ENCODE results near the gene IL33. TPM values are rescaled to one million over a fixed set of nuclear protein-coding genes. Genes with fewer than 3 reads are reported as not detected.

IL33 gene
- total RNA-seq, 1 experiment from 2014 or later, result not detected

GRCh38 chr9:6188906-6189305, 26.7 kb upstream of the IL33 start:
- POLR2A ChIA-PET, result no interaction called here

More at GRCh38 chr9:6188906-6189305, 26.7 kb upstream of the IL33 start:
- BruUV-seq (replicated peaks), result no TSS peak
- H2AFZ ChIP-seq (ENCODE audit: low read depth, low read length, poor library complexity, severe bottlenecking), result no peak overlapping the region
- no peaks in the 10 kb centered on the region for H3K4me1 ChIP-seq (ENCODE audit: control insufficient read depth in 1 of 2, insufficient read depth in 2 of 2, low read length in 2 of 2)
- ChIA-PET CTCF (no interaction called here), RAD21 (ENCODE audit: low non-redundant PET in 1 of 2, low total read pairs in 2 of 2, uncharacterized antibody in 2 of 2, unreplicated experiment in 2 of 2) (no interaction called here)
- no peak for TF ChIP-seq ZFX (IDR thresholded peaks at IDR 0.05)
- TF ChIP-seq ZNF274 (IDR thresholded peaks at IDR 0.05; ENCODE audit: low read depth, low read length), result no peak
- no peak for TF ChIP-seq ELF1 (IDR thresholded peaks at IDR 0.05; ENCODE audit: borderline replicate concordance, low read depth)
- no peak for TF ChIP-seq JUND (IDR thresholded peaks at IDR 0.05)
- TF ChIP-seq POLR2AphosphoS5 (IDR thresholded peaks at IDR 0.05; ENCODE audit: low read depth, low read length), result no peak
- TF ChIP-seq REST (IDR thresholded peaks at IDR 0.05; ENCODE audit: low read depth), result no peak
- TF ChIP-seq EZH2 (IDR thresholded peaks at IDR 0.05), result no peak
- TF ChIP-seq CEBPB (IDR thresholded peaks at IDR 0.05; ENCODE audit: low read depth), result no peak
- no peak for TF ChIP-seq MAX (IDR thresholded peaks at IDR 0.05)
- no peak for TF ChIP-seq CBX3 (IDR thresholded peaks at IDR 0.05; ENCODE audit: low read depth)
- TF ChIP-seq SRF (IDR thresholded peaks at IDR 0.05; ENCODE audit: low read depth), result no peak
- no peak for TF ChIP-seq EZH2phosphoT487 (IDR thresholded peaks at IDR 0.05; ENCODE audit: borderline replicate concordance)
- H3K27ac ChIP-seq (ENCODE audit: low read depth, low read length), result no peak overlapping the region
- H3K79me2 ChIP-seq (ENCODE audit: insufficient read depth, low read length), result no peaks in the 10 kb centered on the region
- H3K9me3 ChIP-seq (ENCODE audit: control insufficient read depth in 1 of 2, insufficient read depth in 1 of 2, low read depth in 1 of 2, low read length in 2 of 2), result no peaks in the 10 kb centered on the region
- no peaks in the 10 kb centered on the region for H4K20me1 ChIP-seq (ENCODE audit: insufficient read depth)
- H3K9me2 ChIP-seq (ENCODE audit: insufficient read depth), result no peaks in the 10 kb centered on the region
- no peak overlapping the region for H3K9ac ChIP-seq (ENCODE audit: low read length)
- no peaks in the 10 kb centered on the region for H3K27me3 ChIP-seq (ENCODE audit: insufficient read depth, low read length)
- no peaks in the 10 kb centered on the region for H3K36me3 ChIP-seq (ENCODE audit: control insufficient read depth in 1 of 2, insufficient read depth in 2 of 2, low read length in 2 of 2)
- DNase-seq (ENCODE audit: low read depth, low spot score) (no peak), ATAC-seq (no peak)
- no peak overlapping the region for H3K4me3 ChIP-seq (replicated peaks in 1 of 2; ENCODE audit: low read depth in 1 of 2, low read length in 2 of 2)
- intact Hi-C loops (cut with micrococcal nuclease), result no loop called here
- H3K4me2 ChIP-seq (ENCODE audit: low read length), result no peak overlapping the region

Measured in HCT116 (cell line).